H1 (cell line): Measurements from ENCODE around the gene CDC42SE2.

Experiments used
- CTCF ChIP-seq, 3 experiments: IDR thresholded peaks; 1 replicate in 2 of 3; 2 replicates in 1 of 3; pipeline versions ENCODE4 v1.5.1 to v1.6.1; 2011; ENCODE audit warnings: low read length in 3 of 3, mild to moderate bottlenecking in 3 of 3, inconsistent platforms in 2 of 3, low read depth in 1 of 3, moderate library complexity in 1 of 3; ENCODE audit not compliant: insufficient read depth in 1 of 3; ENCODE audit errors: control extremely low read depth in 1 of 3
- EZH2 ChIP-seq: fragments of 200-600 bp; sonication (generic); IDR thresholded peaks from 2 replicates; pipeline ENCODE4 v1.7.1; 2012; ENCODE audit warnings: low read depth, mild to moderate bottlenecking, moderate library complexity, low read length, inconsistent platforms; ENCODE audit not compliant: severe bottlenecking
- FOSL1 ChIP-seq: IDR thresholded peaks from 2 replicates; pipeline ENCODE4 v1.6.1; 2011; ENCODE audit warnings: mild to moderate bottlenecking, low read depth, low read length, moderate library complexity; ENCODE audit not compliant: insufficient read depth
- JUN ChIP-seq: IDR thresholded peaks from 2 replicates; pipeline ENCODE4 v1.6.1; 2011; ENCODE audit warnings: low read depth, mild to moderate bottlenecking, improper control_type of control experiment, low read length
- JUND ChIP-seq: IDR thresholded peaks from 2 replicates; pipeline ENCODE4 v1.6.1; 2011; ENCODE audit warnings: mild to moderate bottlenecking, improper control_type of control experiment, low read length
- POLR2AphosphoS5 ChIP-seq: IDR thresholded peaks from 2 replicates; pipeline ENCODE4 v1.6.1; 2011; ENCODE audit warnings: low read depth, low read length
- RAD21 ChIP-seq, 2 experiments: IDR thresholded peaks in 1 of 2; conservative IDR thresholded peaks in 1 of 2; 2 replicates each; pipeline ENCODE4 v1.6.1; 2011; ENCODE audit warnings: low read depth in 2 of 2, low read length in 2 of 2, improper control_type of control experiment in 1 of 2, inconsistent platforms in 1 of 2, mild to moderate bottlenecking in 1 of 2, moderate library complexity in 1 of 2
- SUZ12 ChIP-seq: fragments of 200-600 bp; sonication (generic); IDR thresholded peaks from 2 replicates; pipeline ENCODE4 v1.6.1; 2012; ENCODE audit warnings: mild to moderate bottlenecking, inconsistent platforms, low read length, moderate library complexity, mixed read lengths
- TAF1 ChIP-seq: IDR thresholded peaks from 2 replicates; pipeline ENCODE4 v1.6.1; 2011; ENCODE audit warnings: mild to moderate bottlenecking, low read depth, low read length
- ZNF274 ChIP-seq: IDR thresholded peaks from 2 replicates; pipeline ENCODE4 v1.7.0; 2012; ENCODE audit warnings: low read length, borderline replicate concordance; ENCODE audit errors: extremely low read depth

GRCh38 chr5:131417240-131417869 lies 153.5 kb downstream of the CDC42SE2 start:
- TF ChIP-seq TAF1, result no peak
- TF ChIP-seq CTCF (IDR thresholded peaks at IDR 0.05; ENCODE audit: control extremely low read depth in 1 of 3, insufficient read depth in 1 of 3, low read depth in 1 of 3, low read length in 3 of 3), result peak in 2 of 3 experiments; percentile 52 to 79; a peak in 2 of 4 replicates
- TF ChIP-seq EZH2, result no peak
- no peak for TF ChIP-seq FOSL1
- peak; percentile 77 to 79 for TF ChIP-seq RAD21 (IDR thresholded peaks at IDR 0.05 in 1 of 2, conservative IDR thresholded peaks at IDR 0.05 in 1 of 2; ENCODE audit: low read depth in 2 of 2, low read length in 2 of 2)
- TF ChIP-seq JUND, result no peak
- no peak for TF ChIP-seq JUN
- no peak for TF ChIP-seq POLR2AphosphoS5
- no peak for TF ChIP-seq SUZ12
- no peak for TF ChIP-seq ZNF274
